Stimulated activated CD8-positive, alpha-beta memory T cell treated with anti-CD3 and anti-CD28 coated beads, Interleukin-2, amount 100 ng/mL, for 1 hour (primary cell): ENCODE results near the gene UGT1A3.

Source experiments
- DNase-seq, 2 donors: peaks; one replicate each; pipeline ENCODE4 v3.0.0-alpha.2; 2020; ENCODE audit warnings: low read depth in 2 of 2

UGT1A3 gene

DNA sequence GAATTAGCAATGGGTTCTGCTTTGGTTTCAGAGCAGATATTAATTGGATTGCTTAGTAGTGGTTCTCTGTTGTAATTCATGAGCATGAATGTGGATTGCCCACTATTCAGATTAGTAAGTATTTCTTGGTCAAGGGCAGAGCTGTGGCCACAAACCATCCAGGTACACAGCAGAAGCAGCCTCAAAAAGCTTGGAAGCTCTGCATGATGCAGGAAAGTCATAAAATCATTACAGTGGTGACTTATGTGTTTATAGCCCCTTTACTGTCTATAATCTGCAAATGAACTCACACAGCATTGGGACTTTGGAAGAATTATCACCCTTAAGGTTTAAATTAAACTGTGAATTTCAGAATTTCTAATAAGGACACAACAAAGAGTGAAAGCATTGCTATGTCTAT lies 29.3 kb downstream of the UGT1A3 start:
- DNase-seq = no peak

DNA sequence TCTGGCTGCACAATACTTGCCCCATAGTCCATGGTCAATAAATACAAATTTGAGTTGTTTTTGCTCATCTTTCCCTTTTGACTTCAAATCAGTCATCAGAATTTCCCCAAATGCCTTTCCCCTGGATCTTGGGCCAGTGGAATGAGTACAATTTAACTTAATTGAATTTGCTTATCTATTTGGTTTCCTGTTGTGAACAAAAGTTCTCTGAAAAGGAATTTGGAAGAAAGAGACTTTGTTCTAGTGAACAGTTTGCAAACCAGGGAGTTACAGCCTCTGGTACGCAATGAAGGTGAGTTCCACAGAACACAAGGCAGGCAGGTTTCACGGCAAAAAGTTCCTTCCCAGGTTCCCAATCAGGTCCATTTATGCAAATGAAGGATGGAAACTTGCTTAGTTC lies 30.0 kb downstream of the UGT1A3 start:
- DNase-seq = no peak

DNA sequence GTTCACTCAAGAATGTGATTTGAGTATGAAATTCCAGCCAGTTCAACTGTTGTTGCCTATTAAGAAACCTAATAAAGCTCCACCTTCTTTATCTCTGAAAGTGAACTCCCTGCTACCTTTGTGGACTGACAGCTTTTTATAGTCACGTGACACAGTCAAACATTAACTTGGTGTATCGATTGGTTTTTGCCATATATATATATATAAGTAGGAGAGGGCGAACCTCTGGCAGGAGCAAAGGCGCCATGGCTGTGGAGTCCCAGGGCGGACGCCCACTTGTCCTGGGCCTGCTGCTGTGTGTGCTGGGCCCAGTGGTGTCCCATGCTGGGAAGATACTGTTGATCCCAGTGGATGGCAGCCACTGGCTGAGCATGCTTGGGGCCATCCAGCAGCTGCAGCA lies 31.2 kb downstream of the UGT1A3 start, which contains the start of gene UGT1A1:
TSS of gene UGT1A1 (plus strand) at position 228 of the 400 bp plus-strand sequence. CDS start at position 246, 18 bp downstream.
- no peak for DNase-seq

DNA sequence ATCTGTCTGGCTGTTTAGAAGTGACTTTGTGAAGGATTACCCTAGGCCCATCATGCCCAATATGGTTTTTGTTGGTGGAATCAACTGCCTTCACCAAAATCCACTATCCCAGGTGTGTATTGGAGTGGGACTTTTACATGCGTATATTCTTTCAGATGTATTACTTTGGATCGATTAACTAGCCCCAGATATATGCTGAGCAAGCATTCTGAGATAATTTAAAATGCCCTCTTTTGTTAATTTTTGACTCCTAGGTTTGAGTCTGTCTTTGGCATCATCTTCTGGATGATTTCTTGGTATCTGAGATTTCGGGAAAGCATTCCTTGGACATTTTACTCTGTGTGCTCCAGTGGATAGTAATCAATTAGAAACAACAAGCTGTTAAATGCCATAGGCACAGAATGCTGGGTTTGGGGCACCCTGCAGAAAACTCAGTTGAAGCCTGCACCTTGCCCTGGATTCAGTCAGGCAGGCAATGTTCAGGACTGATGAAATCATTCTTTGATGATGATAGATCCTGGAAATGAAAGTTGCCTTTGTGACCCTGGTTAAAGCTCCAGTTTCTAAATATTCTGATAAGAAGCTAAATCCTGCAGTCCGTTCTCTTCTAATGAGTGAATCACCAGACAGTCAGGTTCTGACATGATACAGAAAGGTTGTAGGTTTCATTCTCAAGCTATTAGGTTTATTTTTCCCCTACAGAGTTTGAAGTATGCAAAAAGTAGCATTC lies 32.4 kb downstream of the UGT1A3 start:
- DNase-seq = no peak

DNA sequence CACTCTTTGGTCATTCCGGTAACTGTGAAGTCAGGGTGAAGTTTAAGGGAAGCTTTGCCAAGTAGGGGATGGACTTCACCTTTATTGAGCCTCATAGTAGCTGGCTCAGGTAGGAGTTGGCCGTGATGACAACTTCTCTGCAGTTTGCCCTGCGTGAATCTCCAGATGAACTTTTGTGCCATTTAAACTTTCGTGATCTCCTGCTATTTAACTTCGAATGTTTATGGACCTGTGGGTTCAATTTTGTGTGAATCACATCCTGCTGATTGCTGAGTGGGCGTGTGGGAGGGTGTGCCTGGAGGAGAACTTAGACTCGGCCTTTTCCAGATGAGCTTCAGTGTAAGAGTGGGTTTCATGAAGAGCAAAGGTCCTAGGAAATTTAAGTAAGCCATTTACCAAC lies 35.4 kb downstream of the UGT1A3 start:
- no peak for DNase-seq

DNA sequence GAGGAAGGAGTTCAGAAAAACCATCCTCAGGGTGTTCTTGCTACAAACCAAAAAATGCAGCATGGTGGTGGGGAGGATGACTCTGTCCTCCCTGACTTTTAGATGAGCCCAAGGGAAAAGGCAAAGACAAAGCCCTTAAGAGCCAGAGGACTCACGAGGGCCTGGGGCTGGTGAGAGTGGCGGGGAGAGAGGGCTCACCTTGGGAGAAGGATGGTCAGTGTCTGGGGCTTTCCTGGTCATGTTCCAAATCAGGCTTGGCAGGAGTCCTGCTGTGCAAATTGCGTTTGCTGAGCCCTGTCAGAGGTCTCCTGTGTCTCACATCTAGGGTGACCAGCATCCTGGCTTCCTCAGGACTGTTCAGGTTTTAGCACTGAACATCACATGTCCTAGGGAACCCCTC lies 35.9 kb downstream of the UGT1A3 start:
- no peak for DNase-seq

DNA sequence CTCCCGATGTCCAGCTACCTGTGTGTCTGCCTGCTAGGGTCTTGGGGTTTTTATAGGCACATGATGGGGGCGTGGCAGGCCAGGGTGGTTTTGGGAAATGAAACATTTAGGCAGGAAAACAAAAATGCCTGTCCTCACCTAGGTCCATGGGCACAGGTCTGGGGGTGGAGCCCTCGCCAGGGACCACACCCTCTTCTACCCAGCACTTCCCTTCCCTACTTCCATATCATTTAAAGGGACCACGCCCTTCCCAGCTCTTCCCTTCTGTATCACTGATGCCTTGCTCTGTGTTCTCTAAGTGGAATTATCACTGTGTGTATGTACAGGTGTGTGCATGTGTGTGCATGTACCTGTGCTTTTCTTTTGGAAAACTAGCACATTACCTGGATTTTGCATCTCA lies 37.6 kb downstream of the UGT1A3 start:
- no peak for DNase-seq

DNA sequence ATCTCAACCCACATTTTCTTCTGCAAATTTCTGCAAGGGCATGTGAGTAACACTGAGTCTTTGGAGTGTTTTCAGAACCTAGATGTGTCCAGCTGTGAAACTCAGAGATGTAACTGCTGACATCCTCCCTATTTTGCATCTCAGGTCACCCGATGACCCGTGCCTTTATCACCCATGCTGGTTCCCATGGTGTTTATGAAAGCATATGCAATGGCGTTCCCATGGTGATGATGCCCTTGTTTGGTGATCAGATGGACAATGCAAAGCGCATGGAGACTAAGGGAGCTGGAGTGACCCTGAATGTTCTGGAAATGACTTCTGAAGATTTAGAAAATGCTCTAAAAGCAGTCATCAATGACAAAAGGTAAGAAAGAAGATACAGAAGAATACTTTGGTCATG lies 39.2 kb downstream of the UGT1A3 start:
- DNase-seq = no peak

DNA sequence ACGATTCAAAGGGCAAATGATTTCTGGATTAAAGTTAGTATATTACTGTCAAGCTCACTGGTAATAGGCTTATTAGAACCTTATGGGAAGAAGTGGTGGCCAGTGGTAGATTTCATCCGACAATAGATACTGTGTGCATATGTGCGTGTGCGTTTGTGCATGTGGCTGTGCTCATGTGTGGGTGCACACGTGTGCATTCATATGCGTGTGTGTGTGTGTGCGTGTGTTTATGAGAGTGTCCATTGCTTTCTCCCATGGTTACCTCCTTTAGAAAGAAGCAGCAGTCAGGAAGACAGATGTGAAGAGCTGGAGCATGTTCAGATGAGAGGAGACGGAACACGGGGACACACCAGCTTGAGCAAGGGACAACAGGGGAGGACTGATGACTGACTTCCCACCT lies 40.4 kb downstream of the UGT1A3 start:
- DNase-seq = no peak

DNA sequence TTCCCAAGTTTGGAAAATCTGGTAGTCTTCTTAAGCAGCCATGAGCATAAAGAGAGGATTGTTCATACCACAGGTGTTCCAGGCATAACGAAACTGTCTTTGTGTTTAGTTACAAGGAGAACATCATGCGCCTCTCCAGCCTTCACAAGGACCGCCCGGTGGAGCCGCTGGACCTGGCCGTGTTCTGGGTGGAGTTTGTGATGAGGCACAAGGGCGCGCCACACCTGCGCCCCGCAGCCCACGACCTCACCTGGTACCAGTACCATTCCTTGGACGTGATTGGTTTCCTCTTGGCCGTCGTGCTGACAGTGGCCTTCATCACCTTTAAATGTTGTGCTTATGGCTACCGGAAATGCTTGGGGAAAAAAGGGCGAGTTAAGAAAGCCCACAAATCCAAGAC lies 43.3 kb downstream of the UGT1A3 start:
- DNase-seq = no peak

DNA sequence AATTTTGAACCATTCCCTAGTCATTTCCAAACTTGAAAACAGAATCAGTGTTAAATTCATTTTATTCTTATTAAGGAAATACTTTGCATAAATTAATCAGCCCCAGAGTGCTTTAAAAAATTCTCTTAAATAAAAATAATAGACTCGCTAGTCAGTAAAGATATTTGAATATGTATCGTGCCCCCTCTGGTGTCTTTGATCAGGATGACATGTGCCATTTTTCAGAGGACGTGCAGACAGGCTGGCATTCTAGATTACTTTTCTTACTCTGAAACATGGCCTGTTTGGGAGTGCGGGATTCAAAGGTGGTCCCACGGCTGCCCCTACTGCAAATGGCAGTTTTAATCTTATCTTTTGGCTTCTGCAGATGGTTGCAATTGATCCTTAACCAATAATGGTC lies 43.7 kb downstream of the UGT1A3 start:
- no peak for DNase-seq

DNA sequence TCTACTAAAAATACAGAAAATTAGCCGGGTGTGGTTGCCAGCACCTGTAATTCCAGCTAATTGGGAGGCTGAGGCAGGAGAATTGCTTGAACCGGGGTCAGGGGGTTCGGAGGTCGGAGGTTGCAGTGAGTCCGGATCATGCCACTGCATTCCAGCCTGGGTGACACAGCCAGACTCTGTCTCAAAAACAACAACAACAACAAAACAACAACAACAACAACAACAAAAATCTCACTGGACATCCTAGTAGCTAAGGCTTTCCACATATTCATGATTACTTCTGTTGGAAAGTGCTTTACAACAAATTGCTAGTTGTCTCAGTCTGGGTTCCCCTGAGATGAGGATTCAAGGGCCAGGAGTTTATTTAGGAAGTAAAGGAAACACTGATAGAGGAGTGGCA lies 45.0 kb downstream of the UGT1A3 start:
- DNase-seq = no peak

DNA sequence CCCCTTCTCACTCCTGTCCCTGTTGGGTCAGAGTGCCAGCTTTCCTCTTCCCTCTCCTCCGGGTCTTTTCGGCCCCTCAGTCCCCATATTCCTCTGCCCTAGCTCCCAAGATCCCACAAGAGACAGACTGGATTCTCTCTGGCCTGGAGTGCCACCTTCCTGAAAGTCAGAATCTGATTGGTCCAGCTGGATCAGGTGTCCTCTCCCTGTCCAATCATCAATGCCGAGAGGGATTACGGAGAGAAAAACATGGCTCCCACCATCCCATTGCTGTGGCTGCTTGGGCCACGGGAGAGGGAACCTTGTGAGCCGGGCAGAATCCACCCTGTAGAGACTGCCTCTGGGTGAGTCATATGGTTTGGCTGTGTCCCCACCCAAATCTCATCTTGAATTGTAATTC lies 46.6 kb downstream of the UGT1A3 start:
- DNase-seq = no peak

DNA sequence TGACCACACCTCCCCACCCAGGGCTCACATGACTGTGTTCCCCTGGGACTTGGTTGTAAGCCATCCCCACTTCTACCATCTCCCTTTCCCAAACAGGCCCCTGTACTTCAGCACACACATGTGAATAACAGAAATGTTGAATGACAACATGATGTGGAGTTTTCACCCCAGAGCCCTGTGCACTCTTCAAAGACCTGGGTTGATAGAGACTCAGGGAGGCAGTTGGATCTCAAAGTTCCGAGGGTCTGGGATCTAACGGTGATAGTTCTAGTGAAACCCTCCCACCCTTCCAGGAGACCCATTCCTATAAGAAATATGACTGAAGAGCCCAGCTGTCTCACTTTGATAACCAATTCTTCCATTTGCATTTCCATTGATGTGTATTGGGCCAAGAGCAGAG lies 49.2 kb downstream of the UGT1A3 start, which contains the start of gene MROH2A:
TSS of gene MROH2A (plus strand) at position 301 of the 400 bp plus-strand sequence. CDS start 1,029 bp downstream, outside the sequence.
- no peak for DNase-seq

DNA sequence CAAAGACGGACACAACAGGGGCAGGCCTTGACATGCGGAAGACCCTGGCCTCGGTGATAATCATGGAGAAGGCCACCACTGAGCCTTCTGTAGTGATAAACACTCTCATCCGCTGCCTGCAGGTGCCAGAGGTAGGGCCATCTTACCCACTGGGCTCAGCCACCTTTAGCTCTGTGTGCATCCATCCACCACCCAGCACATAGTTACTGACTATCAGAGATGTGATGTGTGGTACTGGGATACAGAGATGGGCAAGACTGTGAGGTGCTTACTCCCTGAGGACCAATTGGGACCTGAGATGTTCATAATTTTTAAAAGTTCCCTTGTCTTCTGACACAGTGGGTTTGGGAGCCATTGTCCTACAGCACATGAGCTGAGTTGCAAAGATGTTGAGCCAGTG lies 50.9 kb downstream of the UGT1A3 start:
- DNase-seq = no peak

DNA sequence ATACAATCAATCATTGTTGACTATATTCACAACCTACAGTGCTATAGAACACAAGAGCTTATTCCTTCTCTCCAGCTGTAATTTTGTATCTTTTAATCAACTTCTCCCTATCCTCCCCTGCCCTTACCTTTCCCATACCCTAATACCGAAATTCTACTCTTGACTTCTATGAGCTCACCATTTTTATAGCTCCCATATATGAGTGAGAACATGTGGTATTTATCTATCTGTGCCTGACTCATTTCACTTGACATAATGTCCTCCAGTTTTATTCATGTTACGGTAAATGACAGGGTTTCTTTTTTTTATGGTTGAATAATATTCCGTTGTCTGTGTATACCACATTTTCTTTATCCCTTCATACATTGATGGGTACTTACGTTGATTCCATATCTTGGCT lies 51.9 kb downstream of the UGT1A3 start:
- DNase-seq = no peak

DNA sequence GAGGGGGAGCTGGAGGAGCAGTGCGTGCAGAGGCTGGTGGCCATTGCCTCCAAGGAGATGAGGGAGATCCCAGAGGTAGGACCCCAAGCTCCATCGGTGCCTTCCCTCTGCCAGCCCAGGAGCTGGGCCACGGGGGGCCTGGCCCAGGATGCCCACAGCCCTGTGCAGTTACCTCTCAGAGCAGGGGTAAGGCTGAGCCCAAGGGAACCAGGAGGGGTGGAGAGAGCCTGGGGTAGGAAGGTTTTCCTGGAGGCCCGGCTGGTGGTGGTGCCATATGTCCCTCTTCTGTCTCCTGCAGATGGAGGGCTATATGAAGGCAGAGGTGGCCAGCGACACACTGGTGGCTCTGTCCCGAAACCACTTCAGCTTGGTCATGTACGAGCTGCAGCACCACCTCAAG lies 60.7 kb downstream of the UGT1A3 start:
- DNase-seq = no peak

DNA sequence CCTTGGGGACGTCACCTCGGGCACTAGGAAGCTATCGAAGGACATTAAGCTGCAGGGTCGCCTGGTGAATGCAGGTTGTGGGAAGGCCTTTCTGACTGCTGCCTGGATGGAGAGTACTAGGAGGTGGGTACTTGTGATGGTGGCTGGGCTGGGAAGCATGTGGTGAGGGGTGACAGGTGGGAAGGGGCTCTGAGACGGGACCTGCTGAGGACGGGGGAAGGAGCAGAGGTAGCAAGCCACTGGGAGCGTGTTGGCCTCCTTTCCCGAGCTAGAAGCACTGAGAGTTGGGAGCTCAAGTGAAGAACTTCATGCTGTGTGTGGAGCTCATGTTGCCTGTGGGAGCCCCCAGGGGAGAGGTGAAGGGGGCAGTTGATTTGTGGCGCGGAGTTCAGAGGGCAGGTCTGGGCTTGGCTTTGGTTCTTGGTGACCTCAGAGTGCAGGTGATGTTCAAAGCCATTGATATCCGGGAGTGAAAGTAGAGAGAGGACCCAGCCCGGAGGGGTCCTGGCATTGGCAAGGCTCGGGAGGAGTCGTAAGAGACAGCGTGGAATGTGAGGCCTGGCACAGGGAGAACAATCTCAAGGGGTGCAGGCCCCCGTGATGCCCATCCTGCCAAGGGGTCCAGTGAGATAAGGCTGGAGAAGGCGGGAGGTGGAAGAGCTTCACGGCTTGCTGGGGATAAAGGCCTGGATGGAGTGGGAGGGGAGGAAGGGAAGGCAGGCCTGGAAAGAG lies 62.5 kb downstream of the UGT1A3 start:
- DNase-seq = no peak

DNA sequence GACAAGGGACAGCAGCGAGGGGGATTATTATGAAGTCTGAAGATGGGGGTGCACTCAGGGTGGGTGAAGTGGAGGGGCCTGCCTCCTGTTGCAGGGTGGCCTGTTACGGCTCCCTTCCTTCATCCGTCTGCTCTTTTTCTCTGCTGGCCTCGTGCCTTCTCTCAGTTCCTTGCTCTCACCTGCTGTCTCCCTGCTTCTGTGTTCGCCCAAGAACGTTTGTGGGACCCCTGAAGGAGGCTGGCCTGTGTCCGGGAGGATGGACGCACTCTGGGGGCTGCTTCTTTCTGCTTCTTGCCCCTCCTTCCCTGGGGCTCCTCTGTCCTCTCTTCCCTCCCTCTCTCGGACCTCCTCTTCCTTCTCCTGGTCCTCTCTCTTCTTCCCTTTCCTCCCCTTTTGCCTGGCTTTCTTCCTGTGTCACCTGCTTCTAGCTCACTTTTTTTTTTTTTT lies 63.1 kb downstream of the UGT1A3 start:
- no peak for DNase-seq

DNA sequence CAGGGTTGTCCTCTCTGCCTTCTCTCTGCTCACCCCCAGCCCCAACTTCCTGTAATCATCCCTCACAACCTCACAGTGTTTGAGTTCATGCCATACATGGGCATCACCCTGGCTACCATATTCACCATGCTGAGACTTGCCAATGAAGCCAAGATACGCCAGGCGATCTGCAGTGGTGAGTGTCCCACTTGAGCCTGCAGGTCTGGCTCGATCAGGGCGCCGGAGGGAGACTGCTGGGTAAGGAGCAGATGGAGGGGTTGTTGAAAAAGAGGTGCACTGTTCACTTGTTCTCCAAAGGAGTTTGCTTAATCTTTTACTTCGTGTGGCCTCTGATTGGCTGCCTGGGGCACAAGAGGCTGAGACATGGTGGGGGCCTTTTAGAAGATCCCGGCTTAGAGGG lies 63.9 kb downstream of the UGT1A3 start:
- no peak for DNase-seq

DNA sequence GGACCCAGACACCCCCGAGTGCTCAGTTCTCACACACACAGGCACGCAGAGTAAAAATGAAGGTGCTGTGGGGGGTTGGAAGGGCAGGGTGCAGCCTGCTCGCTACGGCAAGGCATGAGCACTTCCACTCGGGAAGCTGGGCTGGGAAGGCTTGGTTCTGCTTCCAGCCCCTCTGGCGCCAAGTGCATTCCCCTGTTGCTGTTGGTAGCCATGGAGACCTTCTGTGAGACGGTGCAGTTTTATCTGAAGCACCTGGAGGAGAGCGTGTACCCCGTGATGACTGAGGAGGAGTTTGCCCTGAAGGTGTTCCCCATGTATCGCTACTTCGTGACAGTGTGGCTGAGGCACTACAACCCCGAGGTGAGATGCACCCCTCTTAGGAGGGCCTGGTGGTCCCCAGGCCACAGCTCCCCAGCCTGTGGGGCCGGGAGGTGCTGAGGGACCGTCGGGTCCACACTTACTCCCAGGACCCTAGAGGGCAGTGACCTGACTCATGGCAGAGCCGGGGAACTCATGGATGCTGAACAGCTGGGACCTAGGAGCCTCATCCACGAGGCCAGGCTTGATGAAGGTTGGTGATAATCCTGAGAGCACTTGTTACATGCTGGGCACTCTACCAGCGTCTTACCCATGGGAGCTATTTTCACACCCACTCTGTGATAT lies 64.8 kb downstream of the UGT1A3 start:
- no peak for DNase-seq

DNA sequence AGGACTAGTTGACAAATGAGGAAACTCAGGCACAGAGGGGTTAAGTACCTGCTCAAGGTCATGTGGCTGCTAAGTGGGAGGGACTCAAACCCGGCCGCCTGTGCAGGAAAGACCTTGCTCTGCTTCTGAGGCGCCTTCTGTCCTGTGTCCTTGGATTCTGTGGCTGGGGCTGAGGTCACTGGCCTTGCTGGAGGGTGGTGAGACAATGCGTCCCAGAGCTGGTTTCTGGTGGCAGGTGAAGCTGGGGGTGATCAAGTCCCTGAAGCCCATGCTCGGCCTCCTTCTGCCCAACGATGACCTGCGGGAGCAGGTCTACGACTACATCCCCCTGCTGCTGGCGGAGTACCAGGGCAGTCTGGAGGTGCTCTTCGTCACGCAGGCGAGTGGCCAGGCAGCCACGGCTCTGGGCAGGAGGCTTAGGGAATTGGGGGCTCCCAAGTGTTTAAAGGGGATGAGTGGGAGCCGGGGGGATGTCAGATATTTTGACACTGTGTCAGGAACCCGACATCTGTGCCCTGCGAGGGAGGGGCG lies 65.4 kb downstream of the UGT1A3 start:
- no peak for DNase-seq
